Right lobe of liver (tissue), 4 donors: ENCODE data around the gene SNPH.

Experiments
- POLR2A ChIP-seq: fragments of 450-650 bp; IDR thresholded peaks from one replicate; pipeline ENCODE4 v1.6.1; 2017; ENCODE audit warnings: antibody characterized with exemption, mild to moderate bottlenecking
- TF ChIP-seq, protein P1 (sequence below), 4 donors: fragments of 200-600 bp in 3 of 4; fragments of 450-650 bp in 1 of 4; IDR thresholded peaks; one replicate each; pipeline versions ENCODE4 v1.5.1 to v1.8.0; 2016 to 2022; ENCODE audit warnings: antibody characterized with exemption in 4 of 4, mild to moderate bottlenecking in 2 of 4
- donor health status: DM: no; HTN: no; CAD: no.
- donor health status: DM: no; HTN: no; CAD: no.
- donor health status: DM: no; HTN: yes; CAD: no.

- no peak for TF ChIP-seq POLR2A
- TF ChIP-seq, protein P1, sequence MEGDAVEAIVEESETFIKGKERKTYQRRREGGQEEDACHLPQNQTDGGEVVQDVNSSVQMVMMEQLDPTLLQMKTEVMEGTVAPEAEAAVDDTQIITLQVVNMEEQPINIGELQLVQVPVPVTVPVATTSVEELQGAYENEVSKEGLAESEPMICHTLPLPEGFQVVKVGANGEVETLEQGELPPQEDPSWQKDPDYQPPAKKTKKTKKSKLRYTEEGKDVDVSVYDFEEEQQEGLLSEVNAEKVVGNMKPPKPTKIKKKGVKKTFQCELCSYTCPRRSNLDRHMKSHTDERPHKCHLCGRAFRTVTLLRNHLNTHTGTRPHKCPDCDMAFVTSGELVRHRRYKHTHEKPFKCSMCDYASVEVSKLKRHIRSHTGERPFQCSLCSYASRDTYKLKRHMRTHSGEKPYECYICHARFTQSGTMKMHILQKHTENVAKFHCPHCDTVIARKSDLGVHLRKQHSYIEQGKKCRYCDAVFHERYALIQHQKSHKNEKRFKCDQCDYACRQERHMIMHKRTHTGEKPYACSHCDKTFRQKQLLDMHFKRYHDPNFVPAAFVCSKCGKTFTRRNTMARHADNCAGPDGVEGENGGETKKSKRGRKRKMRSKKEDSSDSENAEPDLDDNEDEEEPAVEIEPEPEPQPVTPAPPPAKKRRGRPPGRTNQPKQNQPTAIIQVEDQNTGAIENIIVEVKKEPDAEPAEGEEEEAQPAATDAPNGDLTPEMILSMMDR (IDR thresholded peaks at IDR 0.05): no peak
Observed at GRCh38 chr20:1242099-1242498, 24.0 kb upstream of the SNPH start.
